ENCODE measurements around the gene RBM44.

RBM44 gene

DNA sequence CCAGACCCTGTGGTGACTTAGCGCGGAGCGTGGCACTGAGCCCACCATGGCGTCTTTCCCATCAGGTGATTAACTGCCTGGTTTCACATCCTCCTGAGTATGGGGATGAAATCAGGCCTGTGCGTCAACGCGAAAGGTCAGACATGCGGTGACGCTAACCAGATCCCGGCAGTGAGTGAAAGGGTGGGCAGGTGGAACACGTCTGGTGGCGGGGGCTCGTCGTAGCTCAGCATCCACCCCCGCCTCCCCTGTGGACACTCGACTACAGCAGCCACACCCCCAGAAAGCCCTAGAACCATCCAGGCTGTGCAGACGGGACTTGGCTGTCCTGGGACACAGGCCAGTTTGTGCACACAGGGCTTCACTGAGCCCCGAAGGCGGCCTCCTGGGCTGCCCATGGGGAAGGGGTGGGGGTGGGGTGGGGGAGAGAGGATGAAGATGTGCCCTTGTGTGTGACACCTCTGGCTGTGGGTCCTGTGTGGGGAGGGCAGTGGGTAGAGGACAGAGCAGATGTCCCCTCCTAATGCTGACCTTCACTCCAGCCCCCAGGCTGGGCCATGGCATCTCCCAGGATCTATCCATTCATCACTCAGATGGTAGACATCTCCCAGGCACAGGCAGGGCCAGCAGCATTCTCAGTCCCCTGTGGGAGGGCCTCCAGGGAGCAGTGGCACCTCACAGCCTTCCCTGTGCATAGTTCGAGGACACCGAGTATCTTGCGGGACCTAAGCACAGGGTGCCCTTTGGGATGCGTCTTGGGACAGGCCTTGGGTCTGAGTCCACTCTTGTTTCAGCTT, 88.3 kb downstream of the RBM44 start:
- DNase-seq = no peak

DNA sequence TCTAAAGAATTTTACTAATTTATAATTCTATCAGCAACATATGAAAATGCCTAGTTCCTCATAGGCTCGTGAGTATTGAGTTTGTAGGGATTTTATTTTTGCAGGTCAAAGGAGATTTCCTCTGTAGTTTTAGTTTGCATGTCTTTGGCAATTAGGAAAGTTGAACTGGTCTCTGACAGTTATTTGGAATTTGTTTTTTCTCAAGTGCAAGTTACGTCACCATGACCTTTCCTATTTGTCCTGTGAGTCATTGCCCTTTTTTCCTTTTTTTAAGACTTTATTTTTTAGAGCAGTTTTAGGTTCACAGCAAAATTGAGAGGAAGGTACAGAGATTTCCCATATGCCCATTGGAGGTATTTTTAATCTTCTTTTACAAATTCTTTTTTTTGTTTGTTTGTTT, 89.8 kb downstream of the RBM44 start:
- DNase-seq = no peak

DNA sequence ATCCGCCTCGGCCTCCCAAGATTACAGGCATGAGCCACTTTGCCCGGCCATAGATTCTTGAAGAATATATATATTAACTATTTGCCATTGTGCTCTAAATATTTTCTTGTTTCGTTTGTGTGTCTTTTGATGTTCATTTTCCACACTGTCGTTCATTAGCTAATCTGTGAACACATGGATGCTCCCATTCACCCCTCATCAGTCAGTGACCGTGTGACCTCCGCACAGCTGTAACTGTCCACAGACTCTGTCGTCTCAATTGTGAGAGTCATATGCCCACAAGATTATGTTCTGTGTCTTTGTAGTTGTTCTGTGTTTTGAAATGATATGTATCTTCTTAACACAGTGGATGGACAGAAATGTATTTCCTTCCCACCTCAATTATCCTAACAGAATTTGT, 90.4 kb downstream of the RBM44 start:
- DNase-seq = no peak

DNA sequence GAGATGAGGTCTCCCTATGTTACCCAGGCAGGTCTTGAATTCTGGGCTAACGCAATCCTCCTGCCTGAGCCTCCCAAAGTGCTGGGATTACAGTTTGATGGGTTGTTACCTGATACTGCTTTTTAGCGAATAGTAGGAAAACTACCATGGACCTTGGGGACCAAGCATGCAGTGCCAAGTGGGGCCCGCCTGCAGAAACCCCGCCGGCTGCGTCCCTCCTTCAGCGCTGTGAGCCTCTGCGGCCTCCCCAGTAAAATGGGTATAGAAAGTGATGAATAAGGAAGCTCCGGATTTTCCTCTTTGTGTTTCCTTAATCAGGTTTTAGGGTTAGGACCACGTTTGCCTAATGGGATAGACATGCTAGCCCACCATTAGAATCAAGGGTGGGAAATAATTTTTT, 91.2 kb downstream of the RBM44 start:
- DNase-seq = no peak
